Stimulated activated CD8-positive, alpha-beta memory T cell treated with anti-CD3 and anti-CD28 coated beads, Interleukin-7, amount 100 ng/mL, for 24 hours (primary cell): ENCODE data around the gene TSPAN33.
"Not testable (repeated sequence)": the region's sequence is repeated elsewhere in the genome, so short reads cannot be mapped to it uniquely, and the experiment has no call there.

Experiments used
- DNase-seq: peaks from one replicate; pipeline ENCODE4 v3.0.0-alpha.2; 2020; ENCODE audit warnings: low read depth

TSPAN33 gene

GRCh38 chr7:129144095-129144833 is at the start of gene TSPAN33:
Gene TSPAN33 (plus strand): TSS chr7:129144707. CDS start chr7:129144981, 274 bp downstream.
- peak; percentile 42 for DNase-seq

GRCh38 chr7:129095258-129095657 is 49.2 kb upstream of the TSPAN33 start:
- DNase-seq, result no peak

GRCh38 chr7:129098409-129099084 is 46.0 kb upstream of the TSPAN33 start:
- no peak for DNase-seq

GRCh38 chr7:129100827-129101166 is 43.7 kb upstream of the TSPAN33 start:
- no peak for DNase-seq

GRCh38 chr7:129101746-129102145 is 42.8 kb upstream of the TSPAN33 start:
- no peak for DNase-seq

- DNase-seq, result no peak
Measured at GRCh38 chr7:129103561-129104324, 40.8 kb upstream of the TSPAN33 start.

GRCh38 chr7:129108581-129108980 is 35.9 kb upstream of the TSPAN33 start:
- no peak for DNase-seq

GRCh38 chr7:129110258-129110981 is 34.1 kb upstream of the TSPAN33 start:
- no peak for DNase-seq

- DNase-seq, result no peak
Measured at GRCh38 chr7:129110982-129111376, 33.5 kb upstream of the TSPAN33 start.

- no peak for DNase-seq
Measured at GRCh38 chr7:129115676-129116075, 28.8 kb upstream of the TSPAN33 start.

GRCh38 chr7:129118182-129118581 is 26.3 kb upstream of the TSPAN33 start:
- no peak for DNase-seq

- no peak for DNase-seq
Measured at GRCh38 chr7:129118976-129119375, 25.5 kb upstream of the TSPAN33 start.

GRCh38 chr7:129121501-129122077 is 22.9 kb upstream of the TSPAN33 start:
- not testable (repeated sequence) for DNase-seq

GRCh38 chr7:129122078-129122750 is 22.3 kb upstream of the TSPAN33 start:
- no peak for DNase-seq

- DNase-seq, result no peak
Measured at GRCh38 chr7:129122751-129123509, 21.6 kb upstream of the TSPAN33 start.

- DNase-seq, result no peak
Measured at GRCh38 chr7:129123510-129123857, 21.0 kb upstream of the TSPAN33 start.

- DNase-seq, result no peak
Measured at GRCh38 chr7:129126314-129126713, 18.2 kb upstream of the TSPAN33 start.

GRCh38 chr7:129127154-129127553 is 17.4 kb upstream of the TSPAN33 start:
- DNase-seq, result no peak

GRCh38 chr7:129127601-129128000 is 16.9 kb upstream of the TSPAN33 start:
- DNase-seq, result no peak

GRCh38 chr7:129134356-129134987 is 10.0 kb upstream of the TSPAN33 start:
- no peak for DNase-seq
